ENCODE measurements around the gene MRPL22. TPM values are rescaled to one million over a fixed set of nuclear protein-coding genes. Genes with fewer than 3 reads are reported as not detected.
"Not testable (repeated sequence)": the region's sequence is repeated elsewhere in the genome, so short reads cannot be mapped to it uniquely, and the experiment has no call there.

Gene MRPL22
- total and polyA plus RNA-seq, 2 donors (not counting 1 experiment from before 2014, with no cell fraction given): 17.8 to 42.6 TPM

DNA sequence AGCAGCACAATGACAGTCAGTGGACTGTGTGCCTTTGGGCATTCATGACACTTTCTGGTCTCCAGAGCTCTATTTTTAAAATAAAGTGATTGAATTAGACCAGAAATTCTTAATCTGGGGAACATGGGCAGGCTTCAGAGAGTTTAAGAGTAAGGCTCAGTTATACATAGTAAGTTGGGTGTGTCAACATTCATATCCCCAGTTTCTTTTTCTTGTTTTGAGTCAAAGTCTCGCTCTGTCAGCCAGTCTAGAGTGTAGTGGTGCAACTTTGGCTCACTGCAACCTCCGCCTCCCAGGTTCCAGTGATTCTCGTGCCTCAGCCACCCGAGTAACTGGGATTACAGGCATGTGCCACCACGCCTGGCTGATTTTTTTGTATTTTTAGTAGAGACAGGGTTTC is 59.0 kb downstream of the MRPL22 start:
- Histone ChIP-seq H3K27ac (ENCODE audit: insufficient read depth, low read length) (no peak overlapping the region), H3K9ac (ENCODE audit: insufficient read depth, low read length) (no peak overlapping the region), H2AFZ (ENCODE audit: low read length) (no peak overlapping the region), H3K4me2 (ENCODE audit: extremely low read depth, insufficient read depth, low read length) (no peak overlapping the region), H3K36me3 (ENCODE audit: control insufficient read depth, insufficient read depth, low read length) (no peaks in the 10 kb centered on the region), H3K9me3 (ENCODE audit: control insufficient read depth, insufficient read depth, low read depth, low read length) (no peaks in the 10 kb centered on the region), H3K27me3 (ENCODE audit: control insufficient read depth, insufficient read depth, low read length) (no peaks in the 10 kb centered on the region), H4K20me1 (ENCODE audit: control insufficient read depth, extremely low read depth, insufficient read depth, low read length) (no peaks in the 10 kb centered on the region), H3K4me1 (ENCODE audit: control insufficient read depth, extremely low read depth, insufficient read depth, low read length) (no peaks in the 10 kb centered on the region), H3K4me3 (replicated peaks in 1 of 4; ENCODE audit: control extremely low read depth in 1 of 4, insufficient read depth in 1 of 4, low read depth in 3 of 4, low read length in 4 of 4) (no peak overlapping the region), H3K79me2 (ENCODE audit: control insufficient read depth, insufficient read depth, low read length) (no peaks in the 10 kb centered on the region)
- TF ChIP-seq, protein P1, sequence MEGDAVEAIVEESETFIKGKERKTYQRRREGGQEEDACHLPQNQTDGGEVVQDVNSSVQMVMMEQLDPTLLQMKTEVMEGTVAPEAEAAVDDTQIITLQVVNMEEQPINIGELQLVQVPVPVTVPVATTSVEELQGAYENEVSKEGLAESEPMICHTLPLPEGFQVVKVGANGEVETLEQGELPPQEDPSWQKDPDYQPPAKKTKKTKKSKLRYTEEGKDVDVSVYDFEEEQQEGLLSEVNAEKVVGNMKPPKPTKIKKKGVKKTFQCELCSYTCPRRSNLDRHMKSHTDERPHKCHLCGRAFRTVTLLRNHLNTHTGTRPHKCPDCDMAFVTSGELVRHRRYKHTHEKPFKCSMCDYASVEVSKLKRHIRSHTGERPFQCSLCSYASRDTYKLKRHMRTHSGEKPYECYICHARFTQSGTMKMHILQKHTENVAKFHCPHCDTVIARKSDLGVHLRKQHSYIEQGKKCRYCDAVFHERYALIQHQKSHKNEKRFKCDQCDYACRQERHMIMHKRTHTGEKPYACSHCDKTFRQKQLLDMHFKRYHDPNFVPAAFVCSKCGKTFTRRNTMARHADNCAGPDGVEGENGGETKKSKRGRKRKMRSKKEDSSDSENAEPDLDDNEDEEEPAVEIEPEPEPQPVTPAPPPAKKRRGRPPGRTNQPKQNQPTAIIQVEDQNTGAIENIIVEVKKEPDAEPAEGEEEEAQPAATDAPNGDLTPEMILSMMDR (conservative IDR thresholded peaks at IDR 0.05 in 1 of 2, IDR thresholded peaks at IDR 0.05 in 1 of 2; ENCODE audit: low read depth in 1 of 2, low read length in 2 of 2): no peak
- no peak for TF ChIP-seq EZH2 (IDR thresholded peaks at IDR 0.05; ENCODE audit: low read length, missing control alignments)
- DNase-seq (ENCODE audit: low read depth in 2 of 2): no peak

DNA sequence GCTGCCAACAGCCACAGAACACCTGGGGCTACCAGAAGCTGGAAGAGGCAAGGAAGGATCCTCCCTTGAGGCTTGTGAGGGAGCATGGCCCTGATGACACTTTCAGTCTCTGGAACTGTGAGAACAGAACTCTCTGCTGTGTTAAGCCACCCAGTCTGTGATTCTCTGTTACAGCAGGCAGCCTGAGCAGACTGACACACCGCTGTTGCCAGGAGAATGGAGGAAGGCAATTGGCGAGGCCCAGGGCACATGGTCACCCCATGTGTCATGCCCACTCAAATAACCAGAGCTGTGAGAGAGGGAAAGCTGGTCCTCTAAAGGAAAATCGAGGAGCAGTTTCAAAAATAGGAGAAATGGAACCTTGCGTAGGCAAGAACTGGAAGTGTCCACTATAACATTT is 60.6 kb downstream of the MRPL22 start:
- no peaks in the 10 kb centered on the region for H3K36me3 ChIP-seq (ENCODE audit: control insufficient read depth, insufficient read depth, low read length)
- H3K4me1 ChIP-seq (ENCODE audit: control insufficient read depth, extremely low read depth, insufficient read depth, low read length): no peaks in the 10 kb centered on the region
- no peak for DNase-seq (ENCODE audit: low read depth in 2 of 2)
- no peak overlapping the region for H3K4me2 ChIP-seq (ENCODE audit: extremely low read depth, insufficient read depth, low read length)
- no peak overlapping the region for H3K27ac ChIP-seq (ENCODE audit: insufficient read depth, low read length)
- H3K79me2 ChIP-seq (ENCODE audit: control insufficient read depth, insufficient read depth, low read length): no peaks in the 10 kb centered on the region
- no peak overlapping the region for H2AFZ ChIP-seq (ENCODE audit: low read length)
- H3K9ac ChIP-seq (ENCODE audit: insufficient read depth, low read length): no peak overlapping the region
- no peaks in the 10 kb centered on the region for H3K27me3 ChIP-seq (ENCODE audit: control insufficient read depth, insufficient read depth, low read length)
- no peak overlapping the region for H3K4me3 ChIP-seq (replicated peaks in 1 of 4; ENCODE audit: control extremely low read depth in 1 of 4, insufficient read depth in 1 of 4, low read depth in 3 of 4, low read length in 4 of 4)
- H3K9me3 ChIP-seq (ENCODE audit: control insufficient read depth, insufficient read depth, low read depth, low read length): no peaks in the 10 kb centered on the region
- no peaks in the 10 kb centered on the region for H4K20me1 ChIP-seq (ENCODE audit: control insufficient read depth, extremely low read depth, insufficient read depth, low read length)
- TF ChIP-seq, protein P1 (conservative IDR thresholded peaks at IDR 0.05 in 1 of 2, IDR thresholded peaks at IDR 0.05 in 1 of 2; ENCODE audit: low read depth in 1 of 2, low read length in 2 of 2): no peak
- no peak for TF ChIP-seq EZH2 (IDR thresholded peaks at IDR 0.05; ENCODE audit: low read length, missing control alignments)

DNA sequence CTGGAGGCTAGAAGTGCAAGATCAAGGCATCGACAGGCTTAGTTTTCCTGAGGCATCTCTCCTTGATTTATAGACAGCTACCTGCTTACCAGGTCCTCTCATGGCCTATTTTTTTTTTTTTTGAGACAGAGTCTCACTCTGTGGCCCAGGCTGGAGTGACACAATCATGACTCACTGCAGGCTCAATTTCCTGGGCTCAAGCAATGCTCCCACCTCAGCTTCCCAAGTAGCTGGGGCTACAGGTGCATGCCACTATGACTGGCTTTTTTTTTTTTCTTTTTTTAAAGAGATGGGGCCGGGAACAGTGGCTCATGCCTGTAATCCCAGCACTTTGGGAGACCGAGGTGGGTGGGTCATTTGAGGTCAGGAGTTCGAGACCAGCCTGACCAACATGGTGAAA is 61.8 kb downstream of the MRPL22 start:
- not testable (repeated sequence) for H3K4me3 ChIP-seq (replicated peaks in 1 of 4; ENCODE audit: control extremely low read depth in 1 of 4, insufficient read depth in 1 of 4, low read depth in 3 of 4, low read length in 4 of 4); H3K9me3 ChIP-seq (ENCODE audit: control insufficient read depth, insufficient read depth, low read depth, low read length); H3K4me2 ChIP-seq (ENCODE audit: extremely low read depth, insufficient read depth, low read length); H3K4me1 ChIP-seq (ENCODE audit: control insufficient read depth, extremely low read depth, insufficient read depth, low read length); DNase-seq (ENCODE audit: low read depth in 2 of 2); H3K27ac ChIP-seq (ENCODE audit: insufficient read depth, low read length); H3K79me2 ChIP-seq (ENCODE audit: control insufficient read depth, insufficient read depth, low read length); H3K27me3 ChIP-seq (ENCODE audit: control insufficient read depth, insufficient read depth, low read length); H3K36me3 ChIP-seq (ENCODE audit: control insufficient read depth, insufficient read depth, low read length); H3K9ac ChIP-seq (ENCODE audit: insufficient read depth, low read length); H4K20me1 ChIP-seq (ENCODE audit: control insufficient read depth, extremely low read depth, insufficient read depth, low read length); H2AFZ ChIP-seq (ENCODE audit: low read length)
